Measurements from ENCODE around the gene KTI12. TPM values are rescaled to one million over a fixed set of nuclear protein-coding genes. Genes with fewer than 3 reads are reported as not detected.
"Not testable (repeated sequence)": the region's sequence is repeated elsewhere in the genome, so short reads cannot be mapped to it uniquely, and the experiment has no call there.

The KTI12 gene
- total RNA-seq, 4 donors from 2014 or later = 7.5 to 9.5 (median 8.9) TPM; not detected in 1

DNA sequence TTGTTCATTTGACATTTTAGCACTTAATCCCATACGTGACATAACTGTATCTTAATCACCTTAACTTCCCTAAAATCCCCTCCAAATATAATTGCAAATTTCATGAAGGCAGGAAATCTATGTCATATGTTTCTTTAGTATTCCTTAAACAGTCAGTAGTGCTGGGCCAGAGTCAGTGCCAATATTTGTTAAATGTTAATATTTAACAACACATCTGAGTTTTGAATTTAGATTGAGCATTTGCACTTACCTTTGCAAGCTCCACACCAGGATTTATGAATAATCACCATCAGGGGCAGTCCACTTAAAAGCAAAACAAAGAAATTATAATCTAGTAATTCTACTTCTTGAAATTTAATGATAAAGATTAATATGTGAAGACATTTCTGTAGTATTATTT lies 5.3 kb downstream of the KTI12 start:
- Histone ChIP-seq H3K9me3 (no peaks in the 10 kb centered on the region), H3K4me3 (no peak overlapping the region), H3K4me1 (peaks cover 0 to 19% (median 3%) of the 10 kb centered on the region in 4 donors), H3K36me3 (peaks cover 0 to 14% (median 0%) of the 10 kb centered on the region in 3 donors), H3K27me3 (no peaks in the 10 kb centered on the region), H3K27ac (no peak overlapping the region)
- no peak for TF ChIP-seq POLR2A (IDR thresholded peaks at IDR 0.05)
- TF ChIP-seq, protein P1, sequence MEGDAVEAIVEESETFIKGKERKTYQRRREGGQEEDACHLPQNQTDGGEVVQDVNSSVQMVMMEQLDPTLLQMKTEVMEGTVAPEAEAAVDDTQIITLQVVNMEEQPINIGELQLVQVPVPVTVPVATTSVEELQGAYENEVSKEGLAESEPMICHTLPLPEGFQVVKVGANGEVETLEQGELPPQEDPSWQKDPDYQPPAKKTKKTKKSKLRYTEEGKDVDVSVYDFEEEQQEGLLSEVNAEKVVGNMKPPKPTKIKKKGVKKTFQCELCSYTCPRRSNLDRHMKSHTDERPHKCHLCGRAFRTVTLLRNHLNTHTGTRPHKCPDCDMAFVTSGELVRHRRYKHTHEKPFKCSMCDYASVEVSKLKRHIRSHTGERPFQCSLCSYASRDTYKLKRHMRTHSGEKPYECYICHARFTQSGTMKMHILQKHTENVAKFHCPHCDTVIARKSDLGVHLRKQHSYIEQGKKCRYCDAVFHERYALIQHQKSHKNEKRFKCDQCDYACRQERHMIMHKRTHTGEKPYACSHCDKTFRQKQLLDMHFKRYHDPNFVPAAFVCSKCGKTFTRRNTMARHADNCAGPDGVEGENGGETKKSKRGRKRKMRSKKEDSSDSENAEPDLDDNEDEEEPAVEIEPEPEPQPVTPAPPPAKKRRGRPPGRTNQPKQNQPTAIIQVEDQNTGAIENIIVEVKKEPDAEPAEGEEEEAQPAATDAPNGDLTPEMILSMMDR (IDR thresholded peaks at IDR 0.05) = no peak
- no peak for DNase-seq

DNA sequence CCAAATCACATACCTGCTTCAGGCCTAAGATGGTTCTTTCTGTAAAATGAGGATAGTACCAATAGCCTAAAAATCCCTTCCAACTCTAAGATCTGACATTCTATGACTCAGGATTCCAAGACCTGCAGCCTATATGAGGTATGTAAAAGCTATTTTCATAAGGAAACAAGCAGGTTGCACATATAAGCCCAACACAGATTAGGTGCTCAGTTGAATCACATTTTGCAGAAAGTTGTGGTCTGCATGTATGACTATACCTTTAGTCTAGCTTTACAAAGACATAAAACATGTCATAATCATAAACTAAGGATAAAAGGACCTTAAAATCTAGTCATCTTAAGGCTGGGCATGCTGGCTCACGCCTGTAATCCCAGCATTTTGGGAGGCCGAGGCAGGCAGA lies 7.3 kb downstream of the KTI12 start:
- DNase-seq = no peak
- H3K4me3 ChIP-seq = no peak overlapping the region
- no peaks in the 10 kb centered on the region for H3K9me3 ChIP-seq
- TF ChIP-seq POLR2A (IDR thresholded peaks at IDR 0.05) = no peak
- TF ChIP-seq, protein P1 (IDR thresholded peaks at IDR 0.05) = no peak
- H3K27ac ChIP-seq = no peak overlapping the region
- peaks cover 0 to 29% (median 0%) of the 10 kb centered on the region in 3 donors for H3K36me3 ChIP-seq
- peaks cover 0 to 6% (median 0%) of the 10 kb centered on the region in 4 donors for H3K4me1 ChIP-seq
- no peaks in the 10 kb centered on the region for H3K27me3 ChIP-seq

DNA sequence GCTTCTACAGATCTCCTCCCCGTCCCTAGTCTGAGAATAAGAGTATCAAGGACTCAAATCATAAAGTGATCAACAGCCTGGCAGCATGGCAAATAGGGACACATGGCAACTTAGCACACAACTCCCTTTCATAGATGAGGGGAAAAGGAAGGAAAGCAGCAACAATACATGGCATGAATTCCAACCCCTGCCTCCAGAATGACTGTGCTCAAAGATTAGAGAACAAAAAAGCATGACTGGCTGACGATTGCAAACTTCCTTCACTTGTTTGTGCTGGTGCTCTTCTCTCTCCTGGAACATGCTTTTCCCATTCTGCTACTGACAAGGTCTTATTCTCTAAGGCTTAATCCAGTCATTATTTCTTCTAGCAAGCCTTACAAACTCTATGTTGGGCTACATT lies 11.5 kb downstream of the KTI12 start:
- Histone ChIP-seq H3K9me3 (no peaks in the 10 kb centered on the region), H3K27ac (no peak overlapping the region), H3K36me3 (peaks cover 0 to 43% (median 0%) of the 10 kb centered on the region in 3 donors), H3K27me3 (no peaks in the 10 kb centered on the region), H3K4me3 (no peak overlapping the region), H3K4me1 (no peaks in the 10 kb centered on the region)
- DNase-seq = no peak
- TF ChIP-seq POLR2A (IDR thresholded peaks at IDR 0.05) = no peak
- TF ChIP-seq, protein P1 (IDR thresholded peaks at IDR 0.05) = no peak

DNA sequence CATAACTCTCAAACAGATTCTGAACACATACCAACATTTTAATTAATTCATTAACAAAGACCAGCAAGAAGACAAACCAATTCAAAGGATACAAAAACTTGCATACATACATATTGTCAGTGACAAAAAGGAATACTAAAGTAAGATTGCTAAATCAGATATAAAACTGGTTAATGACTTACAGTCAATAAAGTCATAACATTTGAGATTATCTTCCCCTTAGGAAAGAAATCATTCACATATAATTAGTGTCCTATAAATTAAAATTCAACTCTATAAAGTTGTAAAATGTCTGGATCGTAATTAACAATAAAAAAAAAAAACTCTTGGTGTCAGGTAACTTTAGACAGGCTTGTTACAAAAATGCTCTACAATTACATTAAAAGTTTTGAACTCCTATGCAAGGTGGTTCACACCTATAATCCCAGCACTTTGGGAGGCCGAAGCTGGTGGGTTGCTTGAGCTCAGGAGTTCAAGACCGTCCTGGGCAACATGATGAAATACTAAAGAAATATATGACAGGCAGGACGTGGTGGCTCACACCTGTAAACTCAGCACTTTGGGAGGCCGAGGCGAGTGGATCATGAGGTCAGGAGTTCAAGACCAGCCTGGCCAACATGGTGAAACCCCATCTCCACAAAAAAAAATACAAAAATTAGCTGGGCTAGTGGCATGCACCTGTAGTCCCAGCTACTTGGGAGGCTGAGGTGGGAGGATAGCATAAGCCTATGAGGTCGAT lies 25.4 kb downstream of the KTI12 start:
- DNase-seq = no peak
- H3K9me3 ChIP-seq = no peaks in the 10 kb centered on the region
- no peaks in the 10 kb centered on the region for H3K36me3 ChIP-seq
- H3K27ac ChIP-seq = no peak overlapping the region
- TF ChIP-seq, protein P1 (IDR thresholded peaks at IDR 0.05) = no peak
- no peak for TF ChIP-seq POLR2A (IDR thresholded peaks at IDR 0.05)
- H3K27me3 ChIP-seq = no peaks in the 10 kb centered on the region
- H3K4me3 ChIP-seq = no peak overlapping the region
- peaks cover 0 to 7% (median 0%) of the 10 kb centered on the region in 4 donors for H3K4me1 ChIP-seq

DNA sequence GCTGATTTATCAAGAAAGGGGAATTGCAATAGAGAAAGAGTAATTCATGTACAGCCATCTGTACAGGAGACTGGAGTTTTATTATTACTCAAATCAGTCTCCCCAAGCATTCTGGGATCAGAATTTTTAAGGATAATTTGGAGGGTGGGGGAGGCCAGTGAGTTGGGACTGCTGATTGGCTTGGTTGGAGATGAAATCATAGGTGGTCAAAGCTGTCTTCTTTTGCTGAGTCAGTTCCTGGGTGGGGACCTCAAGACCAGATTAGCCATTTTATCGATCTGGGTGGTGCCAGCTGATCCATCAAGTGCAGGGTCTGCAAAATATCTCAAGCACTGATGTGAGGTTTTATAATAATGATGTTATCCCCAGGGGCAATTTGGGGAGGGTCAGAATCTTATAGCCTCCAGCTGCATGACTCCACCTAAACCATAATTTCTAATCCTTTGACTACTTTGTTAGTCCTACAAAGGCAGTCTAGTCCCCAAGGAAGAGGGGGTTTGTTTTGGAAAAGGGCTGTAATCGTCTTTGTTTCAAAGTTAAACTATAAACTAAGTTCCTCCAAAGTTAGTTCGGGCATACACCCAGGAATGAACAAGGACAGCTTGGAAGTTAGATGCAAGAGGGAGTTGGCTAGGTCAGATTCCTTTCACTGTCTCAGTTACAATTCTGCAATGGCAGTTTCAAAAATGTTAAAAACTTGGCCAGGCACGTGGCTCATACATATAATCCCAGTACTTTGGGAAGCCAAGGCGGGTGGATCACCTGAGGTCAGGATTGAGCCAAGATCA lies 26.2 kb downstream of the KTI12 start:
- Histone ChIP-seq H3K4me3 (no peak overlapping the region), H3K4me1 (peaks cover 0 to 7% (median 0%) of the 10 kb centered on the region in 4 donors), H3K27me3 (no peaks in the 10 kb centered on the region), H3K27ac (no peak overlapping the region), H3K36me3 (no peaks in the 10 kb centered on the region), H3K9me3 (no peaks in the 10 kb centered on the region)
- DNase-seq = no peak
- TF ChIP-seq, protein P1 (IDR thresholded peaks at IDR 0.05) = no peak
- no peak for TF ChIP-seq POLR2A (IDR thresholded peaks at IDR 0.05)

DNA sequence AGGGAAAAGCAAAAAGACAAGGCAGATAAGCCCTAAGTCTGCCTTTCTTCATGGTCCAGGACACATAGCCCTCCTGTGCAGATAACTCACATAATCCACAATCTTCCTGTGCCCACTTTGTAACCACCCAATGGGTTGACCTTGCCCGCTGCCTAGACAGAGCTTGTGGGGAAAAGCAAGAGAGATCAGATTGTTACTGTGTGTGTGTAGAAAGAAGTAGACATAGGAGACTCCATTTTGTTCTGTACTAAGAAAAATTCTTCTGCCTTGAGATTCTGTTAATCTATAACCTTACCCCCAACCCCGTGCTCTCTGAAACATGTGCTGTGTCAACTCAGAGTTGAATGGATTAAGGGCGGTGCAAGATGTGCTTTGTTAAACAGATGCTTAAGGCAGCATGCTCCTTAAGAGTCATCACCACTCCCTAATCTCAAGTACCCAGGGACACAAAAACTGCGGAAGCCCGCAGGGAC lies 27.5 kb downstream of the KTI12 start:
- not testable (repeated sequence) for DNase-seq, H3K36me3 ChIP-seq, H3K4me3 ChIP-seq, H3K27ac ChIP-seq, H3K4me1 ChIP-seq, H3K27me3 ChIP-seq, H3K9me3 ChIP-seq

DNA sequence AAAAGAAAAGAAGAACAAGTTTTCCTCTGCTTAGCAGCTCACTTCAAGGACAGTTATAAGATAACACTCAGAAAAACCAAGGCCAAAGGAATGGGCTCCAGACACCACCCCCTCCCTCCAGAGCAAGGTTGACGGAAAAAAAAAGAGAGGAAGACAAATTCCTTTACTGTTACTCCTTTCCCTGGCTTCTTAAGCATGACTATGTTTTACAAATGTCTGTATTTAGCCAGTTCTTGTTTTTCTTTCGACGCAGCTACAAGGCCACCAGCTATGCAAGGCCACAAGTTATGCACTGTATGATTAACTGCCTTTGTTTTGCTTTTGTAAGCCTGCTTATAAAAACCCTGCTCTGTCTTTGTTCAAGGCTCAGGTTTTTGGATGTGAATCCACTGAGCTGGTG lies 28.1 kb downstream of the KTI12 start:
- DNase-seq, H3K4me1 ChIP-seq, H3K36me3 ChIP-seq, H3K27ac ChIP-seq, H3K27me3 ChIP-seq, H3K4me3 ChIP-seq, H3K9me3 ChIP-seq: not testable (repeated sequence)
